ENCODE data around the gene C2. TPM values are rescaled to one million over a fixed set of nuclear protein-coding genes. Genes with fewer than 3 reads are reported as not detected.

C2 gene
- total RNA-seq, 1 experiment from 2014 or later: 0.96 TPM

DNA sequence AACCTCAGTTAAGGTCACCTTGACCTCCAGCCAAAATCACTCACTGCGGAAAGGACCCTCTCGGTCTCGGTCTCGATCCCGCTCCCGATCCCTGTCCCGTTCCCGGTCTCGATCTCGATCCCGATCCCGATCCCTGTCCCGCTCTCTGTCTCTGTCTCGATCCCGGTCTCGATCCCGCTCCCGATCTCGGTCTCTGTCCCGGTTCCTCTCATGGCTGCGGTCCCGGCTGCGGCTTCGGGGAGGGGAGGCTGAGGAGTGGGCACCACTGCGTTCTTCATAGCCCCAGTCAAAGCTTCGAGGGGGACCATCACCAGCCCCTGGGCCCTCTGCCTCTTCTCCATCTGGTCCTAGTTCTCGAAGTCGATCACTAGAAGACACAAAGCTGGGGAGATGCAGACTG lies 27.0 kb downstream of the C2 start:
- Histone ChIP-seq H2AFZ (no peak overlapping the region), H3F3A (ENCODE audit: insufficient read depth, low read depth) (peaks cover 37% of the 10 kb centered on the region), H4K20me1 (ENCODE audit: insufficient read depth) (no peaks in the 10 kb centered on the region), H3K4me2 (no peak overlapping the region), H3K4me1 (replicated peaks; ENCODE audit: insufficient read depth) (peaks cover 13% of the 10 kb centered on the region), H3K27me3 (ENCODE audit: insufficient read depth, low read depth) (no peaks in the 10 kb centered on the region), H3K9me3 (ENCODE audit: insufficient read depth, low read depth) (no peaks in the 10 kb centered on the region), H3K36me3 (ENCODE audit: low read depth) (peaks cover 23% of the 10 kb centered on the region; the same call in 1 of the 2 replicates), H3K9me2 (ENCODE audit: insufficient read depth) (no peaks in the 10 kb centered on the region), H3K4me3 (no peak overlapping the region), H3K79me2 (ENCODE audit: low read depth) (peaks cover 26% of the 10 kb centered on the region), H3K27ac (no peak overlapping the region)
- DNase-seq: no peak
- CTCF ChIA-PET: no interaction called here
- intact Hi-C loops (cut with micrococcal nuclease; ENCODE audit: unreplicated experiment): loop anchor here (5.0 to 10.0 kb wide), 2 partner anchors 122 to 180 kb away; partner anchors contain the start of gene VWA7
- POLR2A ChIA-PET (ENCODE audit: unreplicated experiment): no interaction called here
- no TSS peak for BruUV-seq (replicated peaks)
- TF ChIP-seq, protein P1, sequence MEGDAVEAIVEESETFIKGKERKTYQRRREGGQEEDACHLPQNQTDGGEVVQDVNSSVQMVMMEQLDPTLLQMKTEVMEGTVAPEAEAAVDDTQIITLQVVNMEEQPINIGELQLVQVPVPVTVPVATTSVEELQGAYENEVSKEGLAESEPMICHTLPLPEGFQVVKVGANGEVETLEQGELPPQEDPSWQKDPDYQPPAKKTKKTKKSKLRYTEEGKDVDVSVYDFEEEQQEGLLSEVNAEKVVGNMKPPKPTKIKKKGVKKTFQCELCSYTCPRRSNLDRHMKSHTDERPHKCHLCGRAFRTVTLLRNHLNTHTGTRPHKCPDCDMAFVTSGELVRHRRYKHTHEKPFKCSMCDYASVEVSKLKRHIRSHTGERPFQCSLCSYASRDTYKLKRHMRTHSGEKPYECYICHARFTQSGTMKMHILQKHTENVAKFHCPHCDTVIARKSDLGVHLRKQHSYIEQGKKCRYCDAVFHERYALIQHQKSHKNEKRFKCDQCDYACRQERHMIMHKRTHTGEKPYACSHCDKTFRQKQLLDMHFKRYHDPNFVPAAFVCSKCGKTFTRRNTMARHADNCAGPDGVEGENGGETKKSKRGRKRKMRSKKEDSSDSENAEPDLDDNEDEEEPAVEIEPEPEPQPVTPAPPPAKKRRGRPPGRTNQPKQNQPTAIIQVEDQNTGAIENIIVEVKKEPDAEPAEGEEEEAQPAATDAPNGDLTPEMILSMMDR (conservative IDR thresholded peaks at IDR 0.05): no peak
- no peak for TF ChIP-seq EZH2 (IDR thresholded peaks at IDR 0.05; ENCODE audit: low read depth)

DNA sequence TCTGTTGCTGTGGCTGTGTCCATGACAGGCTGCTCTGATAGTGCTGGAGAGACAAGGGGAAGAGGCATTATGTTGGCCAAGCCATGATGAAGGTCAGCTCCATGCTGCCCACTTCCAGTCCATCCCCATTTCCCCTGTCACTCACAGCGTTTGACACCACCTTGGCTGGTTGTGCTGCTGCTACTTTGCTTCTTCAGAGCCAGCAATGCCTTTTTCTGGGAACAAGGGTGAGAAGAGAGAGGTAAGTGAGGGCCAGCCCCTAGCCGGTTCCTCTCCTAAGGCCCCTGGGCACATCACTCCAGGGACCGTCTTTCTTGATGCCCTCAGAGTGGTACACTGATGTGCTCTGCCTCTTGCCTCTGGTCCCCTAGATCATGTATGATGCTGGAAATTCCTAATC lies 29.3 kb downstream of the C2 start:
- no peaks in the 10 kb centered on the region for H4K20me1 ChIP-seq (ENCODE audit: insufficient read depth)
- no peaks in the 10 kb centered on the region for H3K9me3 ChIP-seq (ENCODE audit: insufficient read depth, low read depth)
- no peaks in the 10 kb centered on the region for H3K9me2 ChIP-seq (ENCODE audit: insufficient read depth)
- ChIA-PET POLR2A (ENCODE audit: unreplicated experiment) (interaction anchor here (0.7 kb wide), 1 partner anchor 322 kb away, joined by 6 read pairs; no protein-coding TSS in a partner anchor), CTCF (interaction anchor here (0.6 kb wide), 1 partner anchor 46 kb away, joined by 5 read pairs; no protein-coding TSS in a partner anchor)
- H3F3A ChIP-seq (ENCODE audit: insufficient read depth, low read depth): peaks cover 37% of the 10 kb centered on the region
- no peak for DNase-seq
- BruUV-seq (replicated peaks): no TSS peak
- H3K36me3 ChIP-seq (ENCODE audit: low read depth): peaks cover 29% of the 10 kb centered on the region
- H3K27ac ChIP-seq: no peak overlapping the region
- no peak overlapping the region for H3K4me2 ChIP-seq
- no peak overlapping the region for H2AFZ ChIP-seq
- H3K4me1 ChIP-seq (replicated peaks; ENCODE audit: insufficient read depth): peaks cover 12% of the 10 kb centered on the region
- no peaks in the 10 kb centered on the region for H3K27me3 ChIP-seq (ENCODE audit: insufficient read depth, low read depth)
- intact Hi-C loops (cut with micrococcal nuclease; ENCODE audit: unreplicated experiment): loop anchor here (10.0 kb wide), 1 partner anchor 182 kb away; the partner anchor contains the start of gene VWA7
- no peak overlapping the region for H3K4me3 ChIP-seq
- peaks cover 34% of the 10 kb centered on the region for H3K79me2 ChIP-seq (ENCODE audit: low read depth)
- no peak for TF ChIP-seq EZH2 (IDR thresholded peaks at IDR 0.05; ENCODE audit: low read depth)

DNA sequence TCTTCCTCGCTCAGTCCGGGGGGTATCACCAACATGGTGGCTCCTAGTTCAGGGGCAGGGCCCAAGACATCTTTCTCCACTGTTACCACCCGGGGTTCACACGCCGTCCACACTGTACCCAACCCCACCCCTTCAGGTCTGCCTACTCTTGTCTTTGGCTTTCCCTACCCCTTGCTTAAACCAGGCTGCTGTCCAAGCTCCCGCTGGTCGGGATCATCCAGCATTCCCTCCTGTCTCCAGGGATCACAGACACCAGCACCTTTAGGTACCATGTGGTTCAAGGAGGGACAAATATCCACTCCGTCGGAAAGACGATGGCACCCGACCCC lies 30.9 kb downstream of the C2 start:
- intact Hi-C loops (cut with micrococcal nuclease; ENCODE audit: unreplicated experiment): loop anchor here (2.0 to 10.0 kb wide), 2 partner anchors 184 to 412 kb away; partner anchors contain the start of genes ATP6V1G2, NFKBIL1 and VWA7
- Histone ChIP-seq H2AFZ (peak overlapping the region; percentile 96), H3K9me2 (ENCODE audit: insufficient read depth) (no peaks in the 10 kb centered on the region), H3K9me3 (ENCODE audit: insufficient read depth, low read depth) (no peaks in the 10 kb centered on the region), H3F3A (ENCODE audit: insufficient read depth, low read depth) (peaks cover 27% of the 10 kb centered on the region), H3K4me3 (peak overlapping the region; percentile 95), H3K4me2 (peak overlapping the region; percentile 92), H3K27ac (0 out of 2 replicates have a peak overlapping the region, but pooled peaks have one; percentile 40), H3K79me2 (ENCODE audit: low read depth) (peaks cover 34% of the 10 kb centered on the region), H4K20me1 (ENCODE audit: insufficient read depth) (no peaks in the 10 kb centered on the region), H3K27me3 (ENCODE audit: insufficient read depth, low read depth) (no peaks in the 10 kb centered on the region), H3K36me3 (ENCODE audit: low read depth) (peaks cover 29% of the 10 kb centered on the region), H3K4me1 (replicated peaks; ENCODE audit: insufficient read depth) (peaks cover 12% of the 10 kb centered on the region)
- TSS peak; percentile 70 for BruUV-seq (replicated peaks)
- DNase-seq: no peak
- ChIA-PET POLR2A (ENCODE audit: unreplicated experiment) (interaction anchor here (0.6 to 1.1 kb wide), 2 partner anchors 21 to 496 kb away, joined by 4 to 9 read pairs; no protein-coding TSS in a partner anchor), CTCF (interaction anchor here (0.6 kb wide), 1 partner anchor 96 kb away, joined by 4 read pairs; the partner anchor contains the start of gene NEU1)
- TF ChIP-seq EZH2 (IDR thresholded peaks at IDR 0.05; ENCODE audit: low read depth): no peak
- TF ChIP-seq, protein P1 (conservative IDR thresholded peaks at IDR 0.05): no peak

Data from PC-9 (cell line).